ENCODE results near the gene ALPI. TPM values are rescaled to one million over a fixed set of nuclear protein-coding genes. Genes with fewer than 3 reads are reported as not detected.
A peak's percentile ranks its signal among the peaks of the same experiment; 100 is the strongest.

The ALPI gene
- total and polyA plus RNA-seq, 12 donors: not detected

- Histone ChIP-seq H3K4me3 (peak overlapping the region in 1 of 4 donors; percentile 50), H3K9me3 (replicated peaks in 1 of 3) (no peaks in the 10 kb centered on the region), H3K27me3 (peaks cover 52% of the 10 kb centered on the region), H3K4me1 (replicated peaks in 1 of 2) (peaks cover 0 to 19% of the 10 kb centered on the region in 2 donors), H3K27ac (no peak overlapping the region), H3K36me3 (replicated peaks in 1 of 2) (no peaks in the 10 kb centered on the region)
- intact Hi-C loops (cut with DNase I): no loop called here
- peak in 1 of 7 donors; percentile 42 for DNase-seq
- 5 to 7% (median 5%) methylated on average over 10 to 49 of the region's 49 CpGs for WGBS, 4 donors
- TF ChIP-seq CTCF (IDR thresholded peaks at IDR 0.05) (no peak), POLR2A (IDR thresholded peaks at IDR 0.05) (no peak)
Observed at GRCh38 chr2:232418466-232419244, 37.3 kb upstream of the ALPI start.

GRCh38 chr2:232419245-232420072, 36.5 kb upstream of the ALPI start:
- H3K9me3 ChIP-seq (replicated peaks in 1 of 3): no peaks in the 10 kb centered on the region
- no peak overlapping the region for H3K27ac ChIP-seq
- H3K36me3 ChIP-seq (replicated peaks in 1 of 2): no peaks in the 10 kb centered on the region
- intact Hi-C loops (cut with DNase I): no loop called here
- 5 to 8% (median 6%) methylated on average over 12 to 79 of the region's 79 CpGs for WGBS, 4 donors
- no peak for DNase-seq
- peaks cover 52% of the 10 kb centered on the region for H3K27me3 ChIP-seq
- H3K4me3 ChIP-seq: peak overlapping the region in 1 of 4 donors; percentile 50
- H3K4me1 ChIP-seq (replicated peaks in 1 of 2): peaks cover 0 to 19% of the 10 kb centered on the region in 2 donors
- TF ChIP-seq CTCF (IDR thresholded peaks at IDR 0.05): no peak
- no peak for TF ChIP-seq POLR2A (IDR thresholded peaks at IDR 0.05)

GRCh38 chr2:232420073-232420454, 35.9 kb upstream of the ALPI start:
- Histone ChIP-seq H3K4me1 (replicated peaks in 1 of 2) (peaks cover 0 to 19% of the 10 kb centered on the region in 2 donors), H3K27ac (no peak overlapping the region), H3K4me3 (no peak overlapping the region), H3K9me3 (replicated peaks in 1 of 3) (no peaks in the 10 kb centered on the region), H3K36me3 (replicated peaks in 1 of 2) (no peaks in the 10 kb centered on the region), H3K27me3 (peaks cover 52% of the 10 kb centered on the region)
- TF ChIP-seq POLR2A (IDR thresholded peaks at IDR 0.05): no peak
- TF ChIP-seq CTCF (IDR thresholded peaks at IDR 0.05): no peak
- WGBS, 4 donors: 7 to 11% (median 8%) methylated on average over 19 to 22 of the region's 22 CpGs; no CpG with 5 or more reads in 1 of the 4 donors
- intact Hi-C loops (cut with DNase I): no loop called here
- no peak for DNase-seq

GRCh38 chr2:232420463-232421188, 35.3 kb upstream of the ALPI start:
- DNase-seq: peak in 2 of 7 donors; percentile 13 to 14
- 1 to 9% (median 2%) methylated on average over 14 to 79 of the region's 79 CpGs for WGBS, 4 donors
- H3K36me3 ChIP-seq (replicated peaks in 1 of 2): no peaks in the 10 kb centered on the region
- H3K27ac ChIP-seq: no peak overlapping the region
- H3K9me3 ChIP-seq (replicated peaks in 1 of 3): no peaks in the 10 kb centered on the region
- TF ChIP-seq CTCF (IDR thresholded peaks at IDR 0.05) (no peak), POLR2A (IDR thresholded peaks at IDR 0.05) (no peak)
- H3K4me1 ChIP-seq (replicated peaks in 1 of 2): peaks cover 0 to 19% of the 10 kb centered on the region in 2 donors
- peaks cover 52% of the 10 kb centered on the region for H3K27me3 ChIP-seq
- no peak overlapping the region for H3K4me3 ChIP-seq
- intact Hi-C loops (cut with DNase I): no loop called here
